Activated T-cell treated with anti-CD3 and anti-CD28 coated beads for 1 hour (primary cell): Measurements from ENCODE around the gene ZNF20.
A peak's percentile ranks its signal among the peaks of the same experiment; 100 is the strongest.
"Not testable (repeated sequence)": the region's sequence is repeated elsewhere in the genome, so short reads cannot be mapped to it uniquely, and the experiment has no call there.

Source experiments
- DNase-seq: peaks from one replicate; pipeline ENCODE4 v3.0.0-alpha.2; 2020; ENCODE audit warnings: low read depth

ZNF20 gene

GRCh38 chr19:12112701-12113100 is 27.4 kb downstream of the ZNF20 start:
- no peak for DNase-seq

DNA sequence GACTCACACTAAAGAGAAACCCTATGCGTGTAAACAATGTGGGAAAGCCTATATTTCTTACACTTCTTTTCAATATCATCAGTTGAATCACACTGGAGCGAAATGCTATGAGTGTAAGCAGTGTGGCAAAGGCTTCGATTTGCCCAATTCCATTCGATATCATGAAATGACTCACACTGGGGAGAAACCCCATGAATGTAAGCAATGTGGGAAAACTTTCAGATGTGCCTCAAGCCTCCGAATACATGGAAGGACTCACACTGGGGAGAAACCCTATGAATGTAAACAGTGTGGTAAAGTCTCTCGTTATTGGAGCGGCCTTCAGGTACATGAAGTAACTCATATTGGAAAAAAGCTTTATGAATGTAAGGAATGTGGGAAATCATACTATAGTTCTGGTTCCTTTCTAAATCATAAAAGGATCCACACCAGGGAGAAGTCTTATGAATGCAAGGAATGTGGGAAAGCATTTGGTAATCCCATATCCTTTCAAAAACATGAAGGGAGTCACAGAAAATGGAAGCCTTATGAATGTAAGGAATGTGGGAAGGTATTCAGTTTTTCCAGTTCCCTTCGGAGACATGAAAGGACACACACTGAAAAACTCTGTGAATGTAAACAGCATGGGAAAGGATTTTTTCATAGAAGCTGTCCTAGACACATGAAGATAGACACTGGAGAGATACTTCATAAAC is 28.1 kb downstream of the ZNF20 start:
- no peak for DNase-seq

DNA sequence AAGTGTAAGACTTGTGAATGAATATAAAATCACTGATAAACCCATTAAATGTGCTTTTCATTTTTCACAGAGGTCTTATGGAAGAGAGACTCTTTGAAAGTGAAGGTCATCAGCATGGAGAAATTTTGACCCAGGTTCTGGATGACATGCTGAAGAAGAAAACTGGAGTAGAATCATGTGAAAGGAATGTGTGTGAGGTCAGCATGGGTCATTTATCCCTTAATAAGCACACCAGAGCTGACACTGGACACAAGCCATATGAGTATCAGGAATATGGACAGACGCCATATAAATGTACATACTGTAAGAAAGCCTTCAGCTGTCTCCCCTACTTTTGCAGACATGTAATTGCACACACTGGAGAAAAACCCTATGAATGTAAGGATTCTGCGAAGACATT is 29.0 kb downstream of the ZNF20 start:
- DNase-seq: no peak

GRCh38 chr19:12103909-12104308 is 36.2 kb downstream of the ZNF20 start:
- not testable (repeated sequence) for DNase-seq

GRCh38 chr19:12098040-12098439 is 42.1 kb downstream of the ZNF20 start:
- DNase-seq: no peak

GRCh38 chr19:12095111-12095790 is 44.9 kb downstream of the ZNF20 start:
- no peak for DNase-seq

DNA sequence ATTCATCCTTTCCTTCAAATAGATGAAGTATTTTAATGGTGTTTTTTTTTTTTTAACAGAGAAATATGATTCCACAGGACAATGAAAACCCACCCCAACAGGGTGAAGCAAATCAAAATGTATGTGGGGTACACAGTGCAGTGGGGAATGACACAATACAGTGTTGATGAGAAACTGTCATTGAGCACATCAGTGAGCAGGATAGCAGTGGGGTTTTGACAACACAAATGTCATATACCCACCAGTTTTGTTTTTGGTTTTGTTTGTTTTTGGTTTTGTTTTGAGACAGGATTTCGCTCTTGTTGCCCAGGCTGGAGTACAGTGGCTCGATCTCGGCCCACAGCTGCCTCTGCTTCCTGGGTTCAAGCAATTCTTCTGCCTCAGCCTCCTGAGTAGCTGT is 46.4 kb downstream of the ZNF20 start:
- DNase-seq: no peak

DNA sequence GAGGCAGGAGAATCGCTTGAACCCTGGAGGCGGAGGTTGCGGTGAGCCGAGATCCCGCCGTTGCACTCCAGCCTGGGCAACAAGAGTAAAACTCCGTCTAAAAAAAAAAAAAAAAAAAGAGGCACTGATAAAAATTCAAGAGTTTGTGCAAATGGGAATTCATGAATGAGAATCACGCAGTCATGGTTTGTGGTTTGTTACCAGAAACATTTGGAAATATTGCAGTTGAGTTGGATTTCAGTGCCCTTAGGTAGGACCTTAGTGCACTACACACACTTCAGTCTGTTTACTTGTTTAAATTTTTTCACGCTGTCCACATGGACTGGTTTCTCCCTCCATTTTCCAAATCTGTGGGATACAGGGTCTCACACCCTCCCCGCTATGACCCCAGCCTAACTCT is 47.2 kb downstream of the ZNF20 start:
- DNase-seq: no peak

DNA sequence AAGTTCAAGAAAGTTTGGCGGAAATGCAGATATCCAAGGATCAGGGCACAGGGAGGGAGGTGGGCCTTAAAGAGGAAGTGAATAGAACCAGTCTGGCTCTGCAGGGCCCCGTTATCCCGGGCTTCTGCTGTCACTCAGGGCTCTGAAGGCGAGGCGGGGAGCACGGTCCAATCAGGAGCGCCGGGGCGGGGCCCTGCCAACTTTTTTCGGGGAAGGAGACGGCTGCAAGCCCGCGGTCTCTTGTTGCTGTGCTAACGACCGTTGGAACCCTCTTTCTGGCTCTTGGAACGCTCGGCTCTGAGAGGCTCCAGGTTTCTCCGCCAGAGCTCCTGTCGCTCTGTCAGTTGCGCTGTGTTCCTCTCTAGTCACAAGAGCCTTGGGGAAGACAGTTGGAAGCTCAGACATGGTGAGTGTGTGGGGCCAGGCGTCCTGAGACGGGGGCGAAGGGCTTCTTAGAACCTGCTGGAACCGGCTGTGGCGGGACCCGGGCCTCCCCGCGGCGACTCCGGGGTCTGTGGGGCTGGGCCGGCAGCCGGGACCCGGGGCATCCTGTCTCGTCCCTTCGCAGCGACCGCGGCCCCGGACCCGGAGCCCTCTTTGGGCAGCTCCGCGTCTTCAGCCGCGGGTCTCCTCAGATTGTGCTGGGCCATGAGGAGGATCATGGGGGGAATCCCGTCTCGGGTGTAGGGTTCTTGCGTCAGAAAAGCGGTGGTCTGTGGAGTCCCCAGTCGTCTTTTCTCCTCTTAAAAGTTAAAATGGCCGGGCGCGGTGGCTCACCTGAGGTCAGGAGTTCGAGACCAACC is 47.9 kb downstream of the ZNF20 start:
- peak; percentile 9 for DNase-seq

DNA sequence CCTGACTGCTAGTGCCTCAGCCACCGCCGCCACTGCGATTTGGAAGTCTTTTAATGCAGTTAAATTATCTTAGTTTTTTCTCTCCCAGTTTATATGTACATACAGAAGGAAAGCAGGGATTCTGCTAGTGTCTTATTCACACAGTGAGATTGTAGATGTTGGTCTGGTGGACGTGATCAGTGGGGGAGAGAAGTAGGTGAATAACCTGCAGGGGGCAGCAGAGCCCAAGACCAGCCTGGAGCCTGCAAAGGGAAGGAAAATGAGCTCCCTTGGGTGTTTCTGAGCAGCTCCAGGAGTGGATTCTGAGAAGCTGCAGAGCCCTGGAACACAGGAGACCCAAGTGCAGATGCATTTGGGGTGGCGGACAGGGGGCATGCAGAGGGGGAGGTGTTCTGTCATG is 49.3 kb downstream of the ZNF20 start:
- DNase-seq: peak; percentile 51

DNA sequence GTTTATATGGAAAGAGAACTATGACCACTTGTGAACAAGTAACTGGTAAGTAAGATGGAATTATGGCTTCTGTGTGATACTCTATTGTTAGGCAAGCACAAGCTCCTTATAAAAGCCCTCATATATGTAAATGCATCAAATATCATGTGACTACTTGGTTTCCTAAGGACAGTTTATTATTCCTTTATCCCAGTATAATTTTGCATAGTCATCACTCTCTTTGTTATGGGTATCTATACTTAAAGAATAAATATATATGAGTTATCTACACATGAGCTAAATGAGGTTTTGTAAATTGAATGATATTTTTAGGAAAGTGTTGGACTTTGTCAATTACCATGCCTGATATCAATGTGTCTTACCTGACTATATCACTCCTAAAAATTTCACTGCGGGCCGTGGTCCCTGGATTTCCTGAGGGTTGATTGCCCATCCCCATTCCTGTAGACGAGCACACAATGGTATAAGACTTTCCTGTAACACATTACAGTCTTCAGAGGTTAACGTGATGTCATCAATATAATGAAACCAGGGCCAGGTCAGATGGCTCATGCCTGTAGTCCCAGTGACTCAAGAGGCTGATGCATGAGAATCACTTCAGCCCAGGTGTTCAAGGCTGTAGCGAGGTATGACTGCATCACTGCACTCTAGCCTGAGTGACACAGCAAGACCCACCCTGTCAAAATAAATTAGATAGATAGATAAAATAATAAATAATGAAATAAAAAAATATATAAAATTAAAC is 54.9 kb downstream of the ZNF20 start:
- DNase-seq: no peak

DNA sequence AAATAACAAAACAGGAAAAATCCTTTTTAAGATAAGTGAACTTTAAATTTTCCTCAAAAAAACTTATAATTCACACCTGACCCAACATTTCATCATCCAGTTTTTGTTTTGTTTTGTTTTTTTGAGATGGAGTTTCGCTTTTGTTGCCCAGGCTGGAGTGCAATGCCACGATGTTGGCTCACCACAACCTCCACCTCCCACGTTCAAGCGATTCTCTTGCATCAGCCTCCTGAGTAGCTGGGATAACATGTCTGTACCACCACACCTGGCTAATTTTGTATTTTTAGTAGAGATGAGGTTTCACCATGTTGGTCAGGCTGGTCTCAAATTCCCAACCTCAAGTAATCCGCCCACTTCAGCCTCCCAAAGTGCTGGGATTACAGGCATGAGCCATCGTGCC is 56.8 kb downstream of the ZNF20 start:
- not testable (repeated sequence) for DNase-seq
